ENCODE results near the gene NSRP1. TPM values are rescaled to one million over a fixed set of nuclear protein-coding genes. Genes with fewer than 3 reads are reported as not detected.
"Not testable (repeated sequence)": the region's sequence is repeated elsewhere in the genome, so short reads cannot be mapped to it uniquely, and the experiment has no call there.

NSRP1 gene
- total RNA-seq, 1 experiment from 2014 or later: 22.8 TPM

GRCh38 chr17:30113213-30113612 is 3.4 kb upstream of the NSRP1 start (continued):
- no peak for TF ChIP-seq E2F1 (CRISPR knock-in tag; IDR thresholded peaks at IDR 0.05)

GRCh38 chr17:30116345-30116660 is 313 bp upstream of the NSRP1 start:
- Mint-ChIP-seq H3K9me3 (no peaks in the 10 kb centered on the region), H3K27me3 (ENCODE audit: low read depth) (no peaks in the 10 kb centered on the region), H3K36me3 (peaks cover 12% of the 10 kb centered on the region), H3K4me1 (peaks cover 12% of the 10 kb centered on the region), H3K27ac (peak overlapping the region; percentile 99), H3K4me3 (peak overlapping the region; percentile 96)
- no peak for DNase-seq (ENCODE audit: low spot score)
- ChIA-PET CTCF (no interaction called here), POLR2A (no interaction called here)
- ATAC-seq: no peak
- TF ChIP-seq GTF2I (CRISPR knock-in tag; conservative IDR thresholded peaks at IDR 0.05): no peak
- TF ChIP-seq NR1H2 (CRISPR knock-in tag; IDR thresholded peaks at IDR 0.05): no peak
- TF ChIP-seq KAT7 (CRISPR knock-in tag; IDR thresholded peaks at IDR 0.05; ENCODE audit: borderline replicate concordance): no peak
- no peak for TF ChIP-seq ZBTB21 (CRISPR knock-in tag; IDR thresholded peaks at IDR 0.05; ENCODE audit: borderline replicate concordance)
- no peak for TF ChIP-seq FOXJ3 (CRISPR knock-in tag; IDR thresholded peaks at IDR 0.05; ENCODE audit: borderline replicate concordance)
- no peak for TF ChIP-seq HMGA2 (CRISPR knock-in tag; IDR thresholded peaks at IDR 0.05)
- 0 out of 2 replicates have a peak, but pooled peaks have one; percentile 11 for TF ChIP-seq SP1 (CRISPR knock-in tag; conservative IDR thresholded peaks at IDR 0.05)

GRCh38 chr17:30117675-30118081 is 1.1 kb downstream of the NSRP1 start:
- no peak for TF ChIP-seq ZNF138 (CRISPR knock-in tag; conservative IDR thresholded peaks at IDR 0.05)
- no peak for TF ChIP-seq FOXP1 (CRISPR knock-in tag; IDR thresholded peaks at IDR 0.05; ENCODE audit: borderline replicate concordance)
- TF ChIP-seq PREB (CRISPR knock-in tag; IDR thresholded peaks at IDR 0.05; ENCODE audit: borderline replicate concordance): no peak
- no peak for TF ChIP-seq ATF6 (CRISPR knock-in tag; IDR thresholded peaks at IDR 0.05)
- no peak for TF ChIP-seq CDX4 (CRISPR knock-in tag; IDR thresholded peaks at IDR 0.05; ENCODE audit: borderline replicate concordance)
- no peak for TF ChIP-seq CBFB (CRISPR knock-in tag; IDR thresholded peaks at IDR 0.05; ENCODE audit: low read depth)
- no peak for TF ChIP-seq ZNF121 (CRISPR knock-in tag; IDR thresholded peaks at IDR 0.05)
- no peak for TF ChIP-seq ESRRA (CRISPR knock-in tag; IDR thresholded peaks at IDR 0.05; ENCODE audit: borderline replicate concordance)
- DNase-seq (ENCODE audit: low spot score) (no peak), ATAC-seq (no peak)
- Mint-ChIP-seq H3K36me3 (peaks cover 15% of the 10 kb centered on the region), H3K4me3 (peak overlapping the region; percentile 96), H3K4me1 (peaks cover 12% of the 10 kb centered on the region), H3K9me3 (no peaks in the 10 kb centered on the region), H3K27me3 (ENCODE audit: low read depth) (no peaks in the 10 kb centered on the region), H3K27ac (peak overlapping the region; percentile 99)
- ChIA-PET POLR2A (interaction anchor here (0.7 kb wide), 1 partner anchor 46 kb away, joined by 4 read pairs; no protein-coding TSS in a partner anchor), CTCF (interaction anchor here (1.3 to 2.3 kb wide), 3 partner anchors 8 to 24 kb away, joined by 7 to 9 read pairs (median 8); no protein-coding TSS in a partner anchor)

GRCh38 chr17:30118635-30119034 is 2.0 kb downstream of the NSRP1 start:
- Mint-ChIP-seq H3K4me3 (peak overlapping the region; percentile 96), H3K36me3 (peaks cover 15% of the 10 kb centered on the region), H3K4me1 (peaks cover 12% of the 10 kb centered on the region), H3K27ac (peak overlapping the region; percentile 99; the same call in 1 of the 2 replicates)
- ATAC-seq; POLR2A ChIA-PET; H3K9me3 Mint-ChIP-seq; DNase-seq (ENCODE audit: low spot score); H3K27me3 Mint-ChIP-seq (ENCODE audit: low read depth): not testable (repeated sequence)
- CTCF ChIA-PET: interaction anchor here (1.4 to 2.3 kb wide), 3 partner anchors 14 to 25 kb away, joined by 4 to 9 read pairs (median 8); no protein-coding TSS in a partner anchor
- TF ChIP-seq ZNF121 (CRISPR knock-in tag; IDR thresholded peaks at IDR 0.05): 0 out of 2 replicates have a peak, but pooled peaks have one; percentile 28
